HepG2 (cell line): ENCODE results near the gene SIGLEC14. TPM values are rescaled to one million over a fixed set of nuclear protein-coding genes. Genes with fewer than 3 reads are reported as not detected.
A peak's percentile ranks its signal among the peaks of the same experiment; 100 is the strongest.

ENCODE experiments used
- ELK4 ChIP-seq: sonication (generic); formaldehyde crosslinking; IDR thresholded peaks from 2 replicates; pipeline ENCODE4 v1.9.0; 2021; ENCODE audit warnings: missing genetic modification reagents, borderline replicate concordance
- HDAC2 ChIP-seq: sonication (generic); formaldehyde crosslinking; IDR thresholded peaks from 2 replicates; pipeline ENCODE4 v1.4.0; 2020; ENCODE audit warnings: missing genetic modification reagents
- JDP2 ChIP-seq: sonication (generic); formaldehyde crosslinking; IDR thresholded peaks from 2 replicates; pipeline ENCODE4 v1.8.1; 2022; ENCODE audit warnings: missing genetic modification reagents, borderline replicate concordance
- MIXL1 ChIP-seq: IDR thresholded peaks from 2 replicates; pipeline ENCODE4 v1.6.1; 2016
- MXD4 ChIP-seq: IDR thresholded peaks from 2 replicates; pipeline ENCODE4 v1.6.1; 2016; ENCODE audit warnings: mild to moderate bottlenecking, missing biosample characterization, missing genetic modification reagents
- MYNN ChIP-seq: sonication (generic); formaldehyde crosslinking; IDR thresholded peaks from 2 replicates; pipeline ENCODE4 v1.4.0; 2020; ENCODE audit warnings: mild to moderate bottlenecking, low read depth, missing genetic modification reagents
- NCOR1 ChIP-seq: fragments of 200-600 bp; sonication (generic); IDR thresholded peaks from 2 replicates; pipeline ENCODE4 v1.7.0; 2017; ENCODE audit warnings: antibody characterized with exemption, low read length, borderline replicate concordance
- NR2F2 ChIP-seq: IDR thresholded peaks from 2 replicates; pipeline ENCODE4 v1.6.1; 2012; ENCODE audit warnings: low read depth, inconsistent platforms, borderline replicate concordance
- PAWR ChIP-seq: sonication (generic); formaldehyde crosslinking; IDR thresholded peaks from 2 replicates; pipeline ENCODE4 v1.4.0; 2020; ENCODE audit warnings: missing genetic modification reagents, mild to moderate bottlenecking, borderline replicate concordance
- PITX1 ChIP-seq: sonication (generic); formaldehyde crosslinking; IDR thresholded peaks from 2 replicates; pipeline ENCODE4 v1.5.1; 2020; ENCODE audit warnings: mild to moderate bottlenecking, missing genetic modification reagents
- RFX3 ChIP-seq: IDR thresholded peaks from 2 replicates; pipeline ENCODE4 v1.6.1; 2016; ENCODE audit warnings: missing biosample characterization, missing genetic modification reagents
- SAP130 ChIP-seq: IDR thresholded peaks from 2 replicates; pipeline ENCODE4 v1.6.1; 2016; ENCODE audit warnings: low read depth
- SIN3A ChIP-seq: IDR thresholded peaks from 2 replicates; pipeline ENCODE4 v1.6.1; 2011; ENCODE audit warnings: low read depth, mild to moderate bottlenecking, control low read depth, low read length, borderline replicate concordance
- SOX13 ChIP-seq, 3 experiments: fragments of 450-650 bp in 1 of 3; sonication (generic) in 1 of 3; formaldehyde crosslinking in 1 of 3; IDR thresholded peaks in 2 of 3; conservative IDR thresholded peaks in 1 of 3; 2 replicates each; pipeline versions ENCODE4 v1.5.0 to v1.6.1; 2016 to 2020; ENCODE audit warnings: antibody characterized with exemption in 1 of 3, mild to moderate bottlenecking in 1 of 3, missing compliant biosample characterization in 1 of 3, missing genetic modification reagents in 1 of 3, moderate library complexity in 1 of 3
- USF2 ChIP-seq, 2 experiments: sonication (generic) in 1 of 2; formaldehyde crosslinking in 1 of 2; IDR thresholded peaks; 2 replicates each; pipeline versions ENCODE4 v1.5.1 to v1.6.1; 2011 to 2020; ENCODE audit warnings: borderline replicate concordance in 1 of 2, low read depth in 1 of 2, low read length in 1 of 2, mild to moderate bottlenecking in 1 of 2, missing genetic modification reagents in 1 of 2, moderate library complexity in 1 of 2
- ZFX ChIP-seq: sonication (generic); formaldehyde crosslinking; IDR thresholded peaks from 2 replicates; pipeline ENCODE4 v1.4.0; 2020; ENCODE audit warnings: mild to moderate bottlenecking, low read depth, missing genetic modification reagents, moderate library complexity
- ZNF296 ChIP-seq: sonication (generic); formaldehyde crosslinking; conservative IDR thresholded peaks from 2 replicates; pipeline ENCODE4 v1.5.0; 2020; ENCODE audit warnings: mild to moderate bottlenecking, missing genetic modification reagents
- ZNF451 ChIP-seq: sonication (generic); formaldehyde crosslinking; IDR thresholded peaks from 2 replicates; pipeline ENCODE4 v1.5.0; 2020; ENCODE audit warnings: mild to moderate bottlenecking, missing genetic modification reagents
- ZNF510 ChIP-seq: sonication (generic); formaldehyde crosslinking; IDR thresholded peaks from 2 replicates; pipeline ENCODE4 v1.4.0; 2020; ENCODE audit warnings: low read depth, mild to moderate bottlenecking, missing genetic modification reagents
- ZNF772 ChIP-seq: sonication (generic); formaldehyde crosslinking; IDR thresholded peaks from 2 replicates; pipeline ENCODE4 v1.5.0; 2020; ENCODE audit warnings: mild to moderate bottlenecking, missing genetic modification reagents
- ZNF883 ChIP-seq: sonication (generic); formaldehyde crosslinking; IDR thresholded peaks from 2 replicates; pipeline ENCODE4 v1.5.1; 2020; ENCODE audit warnings: mild to moderate bottlenecking, missing genetic modification reagents; ENCODE audit errors: not compliant biosample characterization
- polyA plus RNA-seq, 8 experiments: library from polyadenylated mRNA; depleted of rRNA in 3 of 8; stranded (reverse) in 7 of 8; unstranded in 1 of 8; fragments of >200 nt; fragmentation: Illumina TruSeq in 4 of 8; extraction: Trizol in 4 of 8; gene quantifications; 2 replicates each; pipeline versions ENCODE4 v1.2.1 to v1.2.3, GENCODE V29; 2011 to 2016; ENCODE audit warnings: low read depth in 4 of 8, missing spikeins in 1 of 8, mixed read lengths in 1 of 8; ENCODE audit not compliant: insufficient read depth in 1 of 8
- total RNA-seq, 5 experiments: library from RNA; depleted of rRNA; stranded (reverse); fragments of >200 nt; fragmentation: Illumina TruSeq; extraction: Trizol; gene quantifications; 2 replicates each; pipeline ENCODE4 v1.2.3, GENCODE V29; 2016; ENCODE audit warnings: low read depth in 1 of 5
- TF ChIP-seq, protein P1 (sequence below), 2 experiments: sonication (generic) in 1 of 2; formaldehyde crosslinking in 1 of 2; IDR thresholded peaks; 2 replicates each; pipeline versions ENCODE4 v1.4.0 to v1.6.1; 2018 to 2020; ENCODE audit warnings: missing genetic modification reagents in 2 of 2, borderline replicate concordance in 1 of 2, low read depth in 1 of 2, mild to moderate bottlenecking in 1 of 2, missing biosample characterization in 1 of 2
- TF ChIP-seq, protein P2 (sequence below): sonication (generic); formaldehyde crosslinking; IDR thresholded peaks from 2 replicates; pipeline ENCODE4 v1.8.0; 2022; ENCODE audit warnings: mild to moderate bottlenecking, missing genetic modification reagents; ENCODE audit not compliant: insufficient replicate concordance

SIGLEC14 gene
- total and polyA plus RNA-seq, 2 of the 13 experiments (the other 11 are each of a cell fraction or from before 2014, with no cell fraction given), result 0.05 to 0.09 TPM

GRCh38 chr19:51690454-51691073 is 43.9 kb upstream of the SIGLEC14 start (continued):
- TF ChIP-seq, protein P1, sequence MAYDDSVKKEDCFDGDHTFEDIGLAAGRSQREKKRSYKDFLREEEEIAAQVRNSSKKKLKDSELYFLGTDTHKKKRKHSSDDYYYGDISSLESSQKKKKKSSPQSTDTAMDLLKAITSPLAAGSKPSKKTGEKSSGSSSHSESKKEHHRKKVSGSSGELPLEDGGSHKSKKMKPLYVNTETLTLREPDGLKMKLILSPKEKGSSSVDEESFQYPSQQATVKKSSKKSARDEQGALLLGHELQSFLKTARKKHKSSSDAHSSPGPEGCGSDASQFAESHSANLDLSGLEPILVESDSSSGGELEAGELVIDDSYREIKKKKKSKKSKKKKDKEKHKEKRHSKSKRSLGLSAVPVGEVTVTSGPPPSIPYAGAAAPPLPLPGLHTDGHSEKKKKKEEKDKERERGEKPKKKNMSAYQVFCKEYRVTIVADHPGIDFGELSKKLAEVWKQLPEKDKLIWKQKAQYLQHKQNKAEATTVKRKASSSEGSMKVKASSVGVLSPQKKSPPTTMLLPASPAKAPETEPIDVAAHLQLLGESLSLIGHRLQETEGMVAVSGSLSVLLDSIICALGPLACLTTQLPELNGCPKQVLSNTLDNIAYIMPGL (CRISPR knock-in tag; IDR thresholded peaks at IDR 0.05; ENCODE audit: borderline replicate concordance in 1 of 2, low read depth in 1 of 2), result no peak
- no peak for TF ChIP-seq MIXL1 (CRISPR knock-in tag)
- TF ChIP-seq ELK4 (CRISPR knock-in tag), result no peak
- TF ChIP-seq RFX3 (CRISPR knock-in tag), result peak; percentile 72
- TF ChIP-seq SOX13 (IDR thresholded peaks at IDR 0.05), result no peak
- no peak for TF ChIP-seq SOX13 (CRISPR knock-in tag; conservative IDR thresholded peaks at IDR 0.05 in 1 of 2, IDR thresholded peaks at IDR 0.05 in 1 of 2)
- TF ChIP-seq MXD4 (CRISPR knock-in tag), result no peak
- no peak for TF ChIP-seq ZNF451 (CRISPR knock-in tag)
- no peak for TF ChIP-seq ZNF296 (CRISPR knock-in tag)
- no peak for TF ChIP-seq HDAC2 (CRISPR knock-in tag)
- peak; percentile 40 for TF ChIP-seq SAP130 (CRISPR knock-in tag)
- no peak for TF ChIP-seq SIN3A
- TF ChIP-seq, protein P2, sequence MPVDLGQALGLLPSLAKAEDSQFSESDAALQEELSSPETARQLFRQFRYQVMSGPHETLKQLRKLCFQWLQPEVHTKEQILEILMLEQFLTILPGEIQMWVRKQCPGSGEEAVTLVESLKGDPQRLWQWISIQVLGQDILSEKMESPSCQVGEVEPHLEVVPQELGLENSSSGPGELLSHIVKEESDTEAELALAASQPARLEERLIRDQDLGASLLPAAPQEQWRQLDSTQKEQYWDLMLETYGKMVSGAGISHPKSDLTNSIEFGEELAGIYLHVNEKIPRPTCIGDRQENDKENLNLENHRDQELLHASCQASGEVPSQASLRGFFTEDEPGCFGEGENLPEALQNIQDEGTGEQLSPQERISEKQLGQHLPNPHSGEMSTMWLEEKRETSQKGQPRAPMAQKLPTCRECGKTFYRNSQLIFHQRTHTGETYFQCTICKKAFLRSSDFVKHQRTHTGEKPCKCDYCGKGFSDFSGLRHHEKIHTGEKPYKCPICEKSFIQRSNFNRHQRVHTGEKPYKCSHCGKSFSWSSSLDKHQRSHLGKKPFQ (CRISPR knock-in tag), result no peak
- no peak for TF ChIP-seq JDP2 (CRISPR knock-in tag)
- TF ChIP-seq ZNF772, result no peak
- no peak for TF ChIP-seq PITX1 (CRISPR knock-in tag)
- peak; percentile 43 for TF ChIP-seq NCOR1
- TF ChIP-seq MYNN (CRISPR knock-in tag), result no peak
- TF ChIP-seq PAWR (CRISPR knock-in tag), result no peak
- TF ChIP-seq NR2F2, result 0 out of 2 replicates have a peak, but pooled peaks have one; percentile 52
- no peak for TF ChIP-seq USF2 (IDR thresholded peaks at IDR 0.05; ENCODE audit: low read depth, low read length)
- TF ChIP-seq USF2 (CRISPR knock-in tag; IDR thresholded peaks at IDR 0.05; ENCODE audit: borderline replicate concordance), result no peak
- TF ChIP-seq ZNF510 (CRISPR knock-in tag), result no peak
- no peak for TF ChIP-seq ZFX (CRISPR knock-in tag)
- TF ChIP-seq ZNF883 (CRISPR knock-in tag), result no peak
